Fibroblast of lung (primary cell): ENCODE results near the gene GIPC3.

Experiments
- CTCF ChIP-seq, 2 donors: IDR thresholded peaks in 1 of 2; conservative IDR thresholded peaks in 1 of 2; 1 replicate in 1 of 2; 2 replicates in 1 of 2; pipeline ENCODE4 v1.5.1; 2011 to 2012; ENCODE audit warnings: low read length in 2 of 2, control low read depth in 1 of 2, inconsistent platforms in 1 of 2, low read depth in 1 of 2, mild to moderate bottlenecking in 1 of 2
- EZH2 ChIP-seq: IDR thresholded peaks from 2 replicates; pipeline ENCODE4 v1.5.1; 2012; ENCODE audit warnings: low read length, control low read depth, mild to moderate bottlenecking; ENCODE audit errors: missing control alignments

DNA sequence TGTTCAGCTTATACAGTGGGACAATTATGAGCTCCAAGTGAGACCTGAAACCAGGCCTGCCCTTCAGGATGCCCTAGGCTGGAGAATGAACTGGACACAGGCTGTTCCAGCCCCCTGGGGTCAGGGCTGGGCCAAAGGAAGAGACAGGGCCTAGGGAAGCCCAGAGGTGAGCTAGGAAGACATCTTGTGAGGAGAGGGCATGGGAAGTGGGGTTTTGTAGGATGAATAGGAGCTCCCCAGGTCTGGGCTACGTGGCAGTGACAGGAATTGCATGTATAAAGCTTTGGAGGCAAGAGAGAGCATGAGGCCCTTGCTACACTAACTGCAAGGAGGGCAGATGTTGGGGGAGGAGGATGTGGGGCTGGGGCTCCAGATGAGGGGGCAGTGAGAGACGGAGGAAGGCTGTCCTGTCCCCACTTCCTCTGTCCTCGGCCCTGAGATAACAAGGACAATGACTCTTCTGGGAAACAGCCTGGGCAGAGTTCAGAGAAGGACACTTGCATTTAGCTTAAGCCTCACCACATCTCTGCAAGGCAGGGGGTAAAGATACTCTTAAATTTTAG, 22.9 kb downstream of the GIPC3 start:
- no peak for TF ChIP-seq CTCF (conservative IDR thresholded peaks at IDR 0.05 in 1 of 2, IDR thresholded peaks at IDR 0.05 in 1 of 2; ENCODE audit: low read depth in 1 of 2, low read length in 2 of 2)
- TF ChIP-seq EZH2: no peak
